ENCODE results near the gene DPYD. TPM values are rescaled to one million over a fixed set of nuclear protein-coding genes. Genes with fewer than 3 reads are reported as not detected.

DPYD gene
- total RNA-seq, 2 experiments from 2014 or later: 34.4 to 35.9 TPM

GRCh38 chr1:97640677-97641076 is 280.2 kb downstream of the DPYD start:
- ChIA-PET POLR2A (no interaction called here), CTCF (no interaction called here)
- Mint-ChIP-seq H3K27ac (no peak overlapping the region), H3K9me3 (peaks cover 4% of the 10 kb centered on the region), H3K27me3 (no peaks in the 10 kb centered on the region), H3K4me1 (ENCODE audit: low read depth) (no peaks in the 10 kb centered on the region), H3K36me3 (ENCODE audit: low read depth) (peaks cover 70% of the 10 kb centered on the region), H3K4me3 (no peak overlapping the region)
- H3K4me3 ChIP-seq (ENCODE audit: low read length): no peak overlapping the region
- H3K27ac ChIP-seq (ENCODE audit: low read depth in 1 of 2, low read length in 2 of 2): no peak overlapping the region
- no peak for DNase-seq
- no peaks in the 10 kb centered on the region for H3K27me3 ChIP-seq (ENCODE audit: control insufficient read depth in 1 of 2, insufficient read depth in 2 of 2, low read length in 2 of 2)
- no peak for ATAC-seq (ENCODE audit: poor library complexity)
- peaks cover 2% of the 10 kb centered on the region for H3K36me3 ChIP-seq (ENCODE audit: insufficient read depth, low read length)
- peaks cover 0 to 5% of the 10 kb centered on the region in 2 experiments for H3K9me3 ChIP-seq (ENCODE audit: control insufficient read depth in 1 of 2, insufficient read depth in 1 of 2, low read length in 2 of 2)
- intact Hi-C loops (cut with DNase I, micrococcal nuclease): no loop called here
- TF ChIP-seq CTCF (IDR thresholded peaks at IDR 0.05): no peak
- no peaks in the 10 kb centered on the region for H3K4me1 ChIP-seq (ENCODE audit: insufficient read depth, low read length)

DNA sequence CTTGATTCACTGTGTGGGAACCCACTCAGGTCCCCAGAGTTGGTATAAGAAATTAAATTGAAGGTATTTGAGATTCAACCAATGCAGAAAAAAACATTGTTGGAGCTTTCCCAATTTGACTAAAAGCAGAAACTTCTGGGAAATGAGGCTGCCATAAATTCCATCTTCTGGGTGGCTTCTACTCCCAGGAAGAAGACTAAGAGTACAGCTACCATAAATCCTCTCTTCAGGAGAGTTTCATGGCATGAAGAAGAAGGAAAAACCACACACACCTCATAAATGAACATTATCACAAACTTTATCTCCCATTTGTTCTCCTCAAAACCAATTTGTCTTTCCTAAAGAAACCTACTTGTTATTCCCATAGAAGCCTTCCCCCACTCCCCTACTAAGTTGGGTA is 283.9 kb downstream of the DPYD start:
- Histone ChIP-seq H3K27ac (ENCODE audit: low read depth in 1 of 2, low read length in 2 of 2) (no peak overlapping the region), H3K27me3 (ENCODE audit: control insufficient read depth in 1 of 2, insufficient read depth in 2 of 2, low read length in 2 of 2) (no peaks in the 10 kb centered on the region), H3K36me3 (ENCODE audit: insufficient read depth, low read length) (peaks cover 2% of the 10 kb centered on the region), H3K4me1 (ENCODE audit: insufficient read depth, low read length) (no peaks in the 10 kb centered on the region), H3K4me3 (ENCODE audit: low read length) (no peak overlapping the region), H3K9me3 (ENCODE audit: control insufficient read depth in 1 of 2, insufficient read depth in 1 of 2, low read length in 2 of 2) (no peaks in the 10 kb centered on the region)
- no peak for DNase-seq
- Mint-ChIP-seq H3K9me3 (no peaks in the 10 kb centered on the region), H3K27ac (no peak overlapping the region), H3K4me1 (ENCODE audit: low read depth) (peaks cover 10% of the 10 kb centered on the region), H3K27me3 (no peaks in the 10 kb centered on the region), H3K4me3 (no peak overlapping the region), H3K36me3 (ENCODE audit: low read depth) (peaks cover 60% of the 10 kb centered on the region)
- ChIA-PET CTCF (interaction anchor here (0.9 to 1.6 kb wide), 2 partner anchors 9 to 23 kb away, joined by 3 read pairs; no protein-coding TSS in a partner anchor), POLR2A (no interaction called here)
- intact Hi-C loops (cut with DNase I, micrococcal nuclease): no loop called here
- ATAC-seq (ENCODE audit: poor library complexity): no peak
- no peak for TF ChIP-seq CTCF (IDR thresholded peaks at IDR 0.05)

DNA sequence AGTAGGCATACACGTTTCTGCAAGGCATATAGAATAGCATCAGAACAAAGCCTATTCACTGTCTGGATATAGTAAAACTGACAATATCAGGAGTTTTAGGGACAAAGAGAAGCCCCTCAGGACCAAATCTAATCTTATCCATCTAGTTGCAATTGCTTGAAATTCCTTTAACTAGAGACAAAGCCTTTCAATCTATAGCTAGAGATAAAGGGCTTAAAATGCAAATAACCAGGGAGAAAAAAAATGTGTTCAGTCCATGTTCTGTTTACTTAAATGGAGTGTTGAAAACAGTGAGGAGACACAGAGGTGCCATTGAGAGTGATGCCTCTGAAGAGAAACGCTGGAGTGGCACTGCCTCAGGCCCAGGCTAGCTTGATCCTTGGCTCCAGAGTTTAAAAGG is 286.1 kb downstream of the DPYD start:
- no peak for ATAC-seq (ENCODE audit: poor library complexity)
- no peak overlapping the region for H3K4me3 Mint-ChIP-seq
- Histone ChIP-seq H3K4me1 (ENCODE audit: insufficient read depth, low read length) (no peaks in the 10 kb centered on the region), H3K36me3 (ENCODE audit: insufficient read depth, low read length) (peaks cover 2% of the 10 kb centered on the region), H3K9me3 (ENCODE audit: control insufficient read depth in 1 of 2, insufficient read depth in 1 of 2, low read length in 2 of 2) (no peaks in the 10 kb centered on the region), H3K4me3 (ENCODE audit: low read length) (no peak overlapping the region), H3K27ac (ENCODE audit: low read depth in 1 of 2, low read length in 2 of 2) (no peak overlapping the region), H3K27me3 (ENCODE audit: control insufficient read depth in 1 of 2, insufficient read depth in 2 of 2, low read length in 2 of 2) (no peaks in the 10 kb centered on the region)
- intact Hi-C loops (cut with DNase I, micrococcal nuclease): no loop called here
- H3K9me3 Mint-ChIP-seq: no peaks in the 10 kb centered on the region
- H3K36me3 Mint-ChIP-seq (ENCODE audit: low read depth): peaks cover 44% of the 10 kb centered on the region
- no peaks in the 10 kb centered on the region for H3K27me3 Mint-ChIP-seq
- no peak for DNase-seq
- ChIA-PET POLR2A (no interaction called here), CTCF (interaction anchor here (1.4 kb wide), 1 partner anchor 9 kb away, joined by 3 read pairs; no protein-coding TSS in a partner anchor)
- H3K27ac Mint-ChIP-seq: no peak overlapping the region
- TF ChIP-seq CTCF (IDR thresholded peaks at IDR 0.05): no peak
- H3K4me1 Mint-ChIP-seq (ENCODE audit: low read depth): peaks cover 16% of the 10 kb centered on the region

Data from CD4-positive, alpha-beta T cell (primary cell).